ENCODE measurements around the gene LARP4.
"Not testable (repeated sequence)": the region's sequence is repeated elsewhere in the genome, so short reads cannot be mapped to it uniquely, and the experiment has no call there.

The LARP4 gene

DNA sequence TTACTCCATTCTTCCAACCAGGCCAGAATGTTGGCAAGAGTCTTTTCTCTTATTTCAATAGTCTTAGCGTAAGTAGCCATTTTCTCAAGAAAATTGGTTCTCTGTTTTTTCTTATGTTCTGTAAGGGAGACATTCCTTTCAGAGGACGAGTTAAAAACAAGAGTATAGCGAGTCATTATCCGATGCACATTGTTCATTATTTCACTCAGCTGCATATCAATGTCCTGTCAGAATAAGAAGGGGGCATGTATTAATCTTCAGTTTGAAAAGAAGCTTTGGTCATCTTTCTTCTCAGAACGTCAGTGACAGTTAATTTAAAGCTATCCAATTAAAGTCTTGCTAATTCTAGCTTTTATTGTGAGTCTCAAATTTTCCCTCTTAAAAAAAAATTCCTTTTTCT lies 37.5 kb upstream of the LARP4 start:
- no peaks in the 10 kb centered on the region for H3K9me3 ChIP-seq (ENCODE audit: control insufficient read depth, insufficient read depth, low read length)
- no peaks in the 10 kb centered on the region; the same call in 1 of the 2 replicates for H3F3A ChIP-seq (ENCODE audit: control insufficient read depth, insufficient read depth)
- no peaks in the 10 kb centered on the region for H3K4me1 ChIP-seq (ENCODE audit: control insufficient read depth, low read length)
- H3K9me2 ChIP-seq (replicated peaks; ENCODE audit: control insufficient read depth, low read length): no peaks in the 10 kb centered on the region
- TF ChIP-seq EZH2phosphoT487 (IDR thresholded peaks at IDR 0.05; ENCODE audit: borderline replicate concordance, low read length) (no peak), CTCF (IDR thresholded peaks at IDR 0.05; ENCODE audit: low read depth, low read length, poor library complexity, severe bottlenecking) (no peak)
- H3K4me3 ChIP-seq (ENCODE audit: low read length): no peak overlapping the region
- no peaks in the 10 kb centered on the region for H3K36me3 ChIP-seq (ENCODE audit: control insufficient read depth, low read length)
- no peaks in the 10 kb centered on the region for H4K20me1 ChIP-seq (ENCODE audit: control insufficient read depth, insufficient read depth, low read depth, low read length)
- no peak overlapping the region for H3K4me2 ChIP-seq (ENCODE audit: low read length)
- peaks cover 4% of the 10 kb centered on the region; the same call in 1 of the 2 replicates for H3K27me3 ChIP-seq (ENCODE audit: control insufficient read depth, low read length)
- H3K79me2 ChIP-seq (ENCODE audit: control insufficient read depth, low read length): no peaks in the 10 kb centered on the region
- no peak overlapping the region for H3K27ac ChIP-seq (ENCODE audit: low read depth, low read length)

DNA sequence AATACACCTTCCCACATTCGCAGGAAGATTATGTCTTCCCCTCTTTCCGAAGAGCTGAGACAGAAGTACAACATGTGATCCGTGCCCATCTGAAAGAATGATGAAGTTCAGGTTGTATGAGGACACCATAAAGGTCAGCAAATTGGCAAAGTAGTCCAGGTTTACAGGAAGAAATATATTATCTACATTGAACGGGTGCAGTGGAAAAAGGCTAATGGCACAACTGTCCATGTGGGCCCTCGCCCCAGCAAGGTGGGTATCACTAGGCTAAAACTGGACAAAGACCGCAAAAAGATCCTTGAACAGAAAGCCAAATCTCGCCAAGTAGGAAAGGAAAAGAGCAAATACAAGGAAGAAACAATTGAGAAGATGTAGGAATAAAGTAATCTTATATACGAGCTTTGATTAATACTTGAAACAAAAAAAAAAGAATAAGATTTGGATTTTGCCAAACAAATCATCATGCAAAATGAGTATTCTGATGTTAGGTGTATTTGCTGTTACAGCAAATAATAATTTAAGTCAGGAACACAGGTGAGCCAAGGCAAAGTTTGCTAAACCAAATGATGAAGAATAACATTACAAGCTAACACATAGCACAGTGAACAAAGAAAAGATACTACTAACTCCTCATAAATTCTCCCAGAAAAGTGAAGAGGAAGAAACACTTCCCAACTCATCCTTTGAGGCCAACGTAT lies 34.8 kb upstream of the LARP4 start:
- no peak overlapping the region for H3K4me2 ChIP-seq (ENCODE audit: low read length)
- no peaks in the 10 kb centered on the region for H4K20me1 ChIP-seq (ENCODE audit: control insufficient read depth, insufficient read depth, low read depth, low read length)
- TF ChIP-seq CTCF (IDR thresholded peaks at IDR 0.05; ENCODE audit: low read depth, low read length, poor library complexity, severe bottlenecking): no peak
- TF ChIP-seq EZH2phosphoT487 (IDR thresholded peaks at IDR 0.05; ENCODE audit: borderline replicate concordance, low read length): no peak
- no peaks in the 10 kb centered on the region for H3K4me1 ChIP-seq (ENCODE audit: control insufficient read depth, low read length)
- no peaks in the 10 kb centered on the region for H3K79me2 ChIP-seq (ENCODE audit: control insufficient read depth, low read length)
- no peaks in the 10 kb centered on the region; the same call in 1 of the 2 replicates for H3F3A ChIP-seq (ENCODE audit: control insufficient read depth, insufficient read depth)
- H3K27me3 ChIP-seq (ENCODE audit: control insufficient read depth, low read length): peaks cover 4% of the 10 kb centered on the region; the same call in 1 of the 2 replicates
- no peaks in the 10 kb centered on the region for H3K9me3 ChIP-seq (ENCODE audit: control insufficient read depth, insufficient read depth, low read length)
- H3K27ac ChIP-seq (ENCODE audit: low read depth, low read length): no peak overlapping the region
- H3K36me3 ChIP-seq (ENCODE audit: control insufficient read depth, low read length): no peaks in the 10 kb centered on the region
- no peak overlapping the region for H3K4me3 ChIP-seq (ENCODE audit: low read length)
- H3K9me2 ChIP-seq (replicated peaks; ENCODE audit: control insufficient read depth, low read length): no peaks in the 10 kb centered on the region

- not testable (repeated sequence) for H3K4me2 ChIP-seq (ENCODE audit: low read length); H3K27ac ChIP-seq (ENCODE audit: low read depth, low read length); H3K27me3 ChIP-seq (ENCODE audit: control insufficient read depth, low read length); H3K9me2 ChIP-seq (replicated peaks; ENCODE audit: control insufficient read depth, low read length); H3K9me3 ChIP-seq (ENCODE audit: control insufficient read depth, insufficient read depth, low read length); H3K4me1 ChIP-seq (ENCODE audit: control insufficient read depth, low read length); H4K20me1 ChIP-seq (ENCODE audit: control insufficient read depth, insufficient read depth, low read depth, low read length); H3K4me3 ChIP-seq (ENCODE audit: low read length); H3F3A ChIP-seq (ENCODE audit: control insufficient read depth, insufficient read depth); H3K36me3 ChIP-seq (ENCODE audit: control insufficient read depth, low read length); H3K79me2 ChIP-seq (ENCODE audit: control insufficient read depth, low read length)
Observed at GRCh38 chr12:50370672-50371071, 30.0 kb upstream of the LARP4 start.

- no peaks in the 10 kb centered on the region for H3F3A ChIP-seq (ENCODE audit: control insufficient read depth, insufficient read depth)
- no peaks in the 10 kb centered on the region for H3K9me3 ChIP-seq (ENCODE audit: control insufficient read depth, insufficient read depth, low read length)
- H3K27me3 ChIP-seq (ENCODE audit: control insufficient read depth, low read length): no peaks in the 10 kb centered on the region
- H4K20me1 ChIP-seq (ENCODE audit: control insufficient read depth, insufficient read depth, low read depth, low read length): no peaks in the 10 kb centered on the region
- H3K9me2 ChIP-seq (replicated peaks; ENCODE audit: control insufficient read depth, low read length): no peaks in the 10 kb centered on the region
- H3K27ac ChIP-seq (ENCODE audit: low read depth, low read length): no peak overlapping the region
- no peaks in the 10 kb centered on the region for H3K79me2 ChIP-seq (ENCODE audit: control insufficient read depth, low read length)
- TF ChIP-seq CTCF (IDR thresholded peaks at IDR 0.05; ENCODE audit: low read depth, low read length, poor library complexity, severe bottlenecking): no peak
- no peak for TF ChIP-seq EZH2phosphoT487 (IDR thresholded peaks at IDR 0.05; ENCODE audit: borderline replicate concordance, low read length)
- no peaks in the 10 kb centered on the region for H3K4me1 ChIP-seq (ENCODE audit: control insufficient read depth, low read length)
- no peak overlapping the region for H3K4me2 ChIP-seq (ENCODE audit: low read length)
- no peaks in the 10 kb centered on the region for H3K36me3 ChIP-seq (ENCODE audit: control insufficient read depth, low read length)
- no peak overlapping the region for H3K4me3 ChIP-seq (ENCODE audit: low read length)
Observed at GRCh38 chr12:50375802-50376201, 24.9 kb upstream of the LARP4 start.

All from DOHH2 (cell line).